ENCODE measurements around the gene UBXN11. TPM values are rescaled to one million over a fixed set of nuclear protein-coding genes. Genes with fewer than 3 reads are reported as not detected.

Gene UBXN11
- total RNA-seq, 1 donor from 2014 or later = 3.6 TPM

GRCh38 chr1:26285366-26286063 lies 20.9 kb downstream of the UBXN11 start:
- peak; percentile 53 for DNase-seq

- peak; percentile 88 for DNase-seq
Measured at GRCh38 chr1:26284597-26285347, 21.7 kb downstream of the UBXN11 start.

- DNase-seq = no peak
Measured at GRCh38 chr1:26283871-26284596, 22.4 kb downstream of the UBXN11 start.

GRCh38 chr1:26283279-26283853 lies 23.1 kb downstream of the UBXN11 start:
- DNase-seq = no peak

DNA sequence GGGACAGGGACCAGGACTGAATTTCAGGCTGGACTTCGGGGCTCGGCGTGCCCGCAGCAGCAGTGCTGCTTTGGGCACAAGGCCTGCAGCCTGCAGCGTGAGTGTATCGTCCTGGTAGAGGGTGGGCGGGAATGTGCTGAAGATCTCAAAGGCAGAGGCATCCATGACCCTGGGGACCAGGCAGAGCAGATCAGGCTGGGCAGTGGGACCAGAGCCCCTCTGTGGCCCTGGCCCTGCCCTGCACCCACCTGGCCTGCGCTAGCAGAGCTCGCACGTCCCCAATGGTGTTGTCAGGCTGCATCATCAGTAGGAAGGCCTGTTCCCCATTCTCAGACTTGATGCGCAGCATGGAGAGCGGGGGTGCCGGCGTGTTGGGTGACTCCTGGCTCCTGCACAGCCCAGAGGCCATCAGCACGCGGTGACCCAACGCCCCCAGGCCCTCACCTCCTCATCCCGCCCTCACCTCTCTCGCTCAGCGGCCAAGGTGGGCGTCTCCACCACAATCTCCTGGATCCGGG lies 24.0 kb downstream of the UBXN11 start:
- no peak for DNase-seq

DNA sequence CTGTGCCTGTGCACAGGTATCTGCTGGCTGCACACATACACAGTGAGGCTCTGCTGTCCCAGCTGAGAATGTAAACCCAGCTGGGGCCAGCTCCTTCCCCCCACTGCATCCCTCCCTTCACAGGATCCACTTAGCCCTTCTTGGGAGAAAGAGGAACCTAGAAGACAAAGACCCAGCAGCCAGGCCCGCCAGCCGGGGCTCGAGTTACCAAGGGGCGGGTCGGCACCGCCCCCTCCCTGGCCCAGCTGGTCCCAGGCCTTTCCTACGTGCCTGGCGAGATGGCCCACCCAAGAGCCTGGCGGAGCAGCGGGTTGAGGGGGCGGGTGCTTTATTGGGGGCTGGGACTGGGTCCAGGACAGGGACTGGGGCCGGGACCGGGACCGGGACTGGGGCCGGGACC lies 24.5 kb downstream of the UBXN11 start:
- no peak for DNase-seq

GRCh38 chr1:26281091-26281958 lies 25.1 kb downstream of the UBXN11 start:
- no peak for DNase-seq

DNA sequence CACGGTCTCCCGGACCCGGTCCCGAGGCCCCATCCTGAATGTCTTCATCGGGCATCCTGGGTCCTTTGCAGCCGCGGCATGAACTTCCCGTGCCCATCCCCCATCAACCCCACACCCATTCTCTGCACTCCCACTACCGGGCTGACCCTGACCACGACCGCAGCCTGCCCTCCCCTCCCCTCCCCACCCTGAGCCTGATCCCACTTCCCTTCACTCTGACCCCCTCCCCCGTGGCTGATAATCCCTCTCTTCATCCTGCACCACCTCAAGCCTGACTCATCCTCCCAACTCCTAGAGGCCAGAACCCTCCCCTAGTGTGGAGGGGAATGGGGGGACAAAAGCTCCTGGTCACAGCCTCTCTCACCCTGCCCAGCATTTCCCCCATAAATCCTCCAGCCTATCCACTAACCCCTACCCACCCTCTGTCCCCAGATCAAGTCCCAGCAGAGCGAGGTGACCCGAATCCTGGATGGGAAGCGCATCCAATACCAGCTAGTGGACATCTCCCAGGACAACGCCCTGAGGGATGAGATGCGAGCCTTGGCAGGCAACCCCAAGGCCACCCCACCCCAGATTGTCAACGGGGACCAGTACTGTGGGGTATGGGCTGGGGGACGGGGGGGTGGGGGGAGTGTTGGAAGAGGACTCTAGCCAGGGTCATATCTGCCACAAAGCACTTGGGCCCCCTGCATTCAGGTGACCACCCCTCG lies 25.9 kb downstream of the UBXN11 start:
- peak; percentile 26 for DNase-seq

DNA sequence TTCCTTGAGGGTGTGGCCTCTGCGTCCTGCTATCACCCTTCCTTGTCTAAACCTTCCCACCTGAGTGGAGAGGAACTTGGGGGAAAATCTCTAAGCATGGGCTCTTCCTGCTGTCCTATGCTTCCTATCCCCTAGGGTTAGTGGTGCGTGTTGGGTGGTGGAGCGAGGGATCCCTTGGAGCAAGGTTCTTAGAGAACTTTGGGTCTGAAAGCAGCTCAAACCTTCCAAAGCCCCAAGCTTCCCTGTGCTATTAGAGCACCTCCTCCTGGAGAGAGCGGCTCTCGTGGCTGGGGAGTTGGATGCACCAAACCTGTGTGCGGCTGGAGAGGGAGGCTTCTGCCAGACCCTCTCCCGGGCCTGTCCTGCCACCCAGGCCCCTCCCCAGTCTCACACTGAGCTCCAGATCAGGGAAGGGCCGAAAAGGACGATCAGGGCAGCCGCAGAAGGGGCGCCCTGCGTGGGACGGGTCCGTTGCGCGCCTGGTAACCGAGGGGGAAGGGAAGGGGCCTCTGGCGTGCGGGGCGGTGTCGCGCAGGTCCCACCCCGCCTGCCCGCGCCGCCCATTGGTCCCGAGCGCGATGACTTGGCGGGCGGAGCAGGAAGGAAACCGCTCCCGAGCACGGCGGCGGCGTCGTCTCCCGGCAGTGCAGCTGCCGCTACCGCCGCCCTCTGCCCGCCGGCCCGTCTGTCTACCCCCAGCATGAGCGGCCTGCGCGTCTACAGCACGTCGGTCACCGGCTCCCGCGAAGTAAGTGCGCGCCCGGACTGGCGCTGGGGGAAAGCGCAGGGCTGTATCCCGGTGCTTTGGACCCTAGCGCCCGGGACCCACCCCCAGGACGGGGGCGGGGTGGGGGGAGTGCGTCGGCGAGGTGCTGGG lies 26.7 kb downstream of the UBXN11 start, which contains the start of gene SH3BGRL3:
Gene SH3BGRL3 (plus strand): TSS at position 631 of the 877 bp plus-strand sequence. CDS start 70 bp downstream, at position 701.
- DNase-seq = peak; percentile 88

DNA sequence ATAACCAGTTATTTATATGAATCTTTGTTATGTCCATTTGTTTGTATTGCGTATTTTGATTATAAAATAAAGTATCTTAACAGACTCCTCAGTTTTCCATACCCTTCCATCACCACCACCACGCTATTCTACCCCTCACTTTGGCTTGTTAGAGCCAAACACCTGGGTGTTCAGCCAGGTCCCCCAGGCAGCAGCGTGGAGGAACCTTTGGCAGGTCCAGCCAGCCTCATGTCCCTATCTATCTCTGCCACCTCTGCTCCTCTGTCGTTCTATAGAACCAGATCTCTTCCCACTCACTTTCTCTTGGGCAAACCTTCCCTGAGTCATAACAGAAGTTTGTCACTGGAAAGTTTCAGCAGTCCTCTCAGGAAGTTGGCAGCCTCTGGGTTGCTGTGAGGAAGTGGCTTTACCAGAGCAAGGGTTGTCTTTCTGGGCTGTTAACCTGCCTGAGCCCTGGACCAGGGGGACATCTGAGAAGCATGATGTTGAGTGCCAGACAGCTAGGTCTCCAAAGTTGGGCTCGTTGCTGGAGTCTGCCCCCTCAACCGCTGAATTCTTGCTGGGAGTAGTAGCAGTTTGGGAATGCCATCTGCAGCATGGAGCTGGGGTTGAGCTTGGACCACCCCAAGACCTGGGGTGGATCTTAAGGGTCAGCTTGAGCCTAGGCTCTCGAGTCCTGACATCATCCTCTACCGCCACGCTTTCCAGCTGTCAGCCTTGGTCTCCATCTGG lies 27.5 kb downstream of the UBXN11 start:
- DNase-seq = peak; percentile 54

DNA sequence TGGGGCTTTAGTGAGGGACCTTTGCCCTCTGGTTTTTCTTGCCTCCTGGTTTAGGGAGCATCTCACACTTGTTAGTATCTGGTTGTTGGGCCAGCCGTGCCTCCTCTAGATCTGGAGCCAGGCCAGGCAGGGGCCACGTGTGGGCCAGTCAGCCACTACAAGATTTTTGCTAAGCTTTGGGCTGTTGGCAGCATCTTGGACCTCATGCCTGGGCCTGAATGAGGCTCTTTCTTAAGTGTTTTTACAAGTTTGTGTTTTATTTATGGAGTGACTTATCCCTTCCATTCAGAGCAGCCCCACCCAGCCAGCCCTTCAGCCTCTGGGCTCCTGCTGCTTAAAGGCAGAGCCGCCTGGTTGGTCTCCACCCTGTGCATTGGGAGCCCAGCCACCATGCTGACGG lies 28.1 kb downstream of the UBXN11 start:
- DNase-seq = no peak

- no peak for DNase-seq
Measured at GRCh38 chr1:26277719-26278118, 28.7 kb downstream of the UBXN11 start.

GRCh38 chr1:26277261-26277661 lies 29.2 kb downstream of the UBXN11 start:
- no peak for DNase-seq

DNA sequence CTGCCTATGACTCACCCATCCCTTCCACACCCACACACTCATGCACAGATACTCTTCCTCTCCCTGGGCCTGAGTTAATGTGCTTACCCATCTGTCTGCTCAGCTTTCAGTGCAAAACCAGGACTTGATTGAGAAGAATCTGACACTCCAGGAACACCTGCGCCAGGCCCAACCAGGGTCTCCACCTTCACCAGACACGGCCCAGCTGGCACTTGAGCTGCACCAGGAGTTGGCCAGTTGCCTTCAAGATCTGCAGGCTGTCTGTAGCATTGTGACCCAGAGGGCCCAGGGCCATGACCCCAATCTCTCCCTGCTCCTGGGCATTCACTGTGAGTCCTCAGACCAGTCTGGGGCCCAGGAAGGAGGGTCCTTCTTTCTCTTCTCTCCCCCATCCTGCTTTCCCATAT lies 30.0 kb downstream of the UBXN11 start:
- no peak for DNase-seq

GRCh38 chr1:26275580-26276431 lies 30.6 kb downstream of the UBXN11 start:
- DNase-seq = peak; percentile 95

GRCh38 chr1:26274801-26275425 lies 31.5 kb downstream of the UBXN11 start:
- DNase-seq = no peak

GRCh38 chr1:26269198-26269550 lies 37.3 kb downstream of the UBXN11 start:
- DNase-seq = no peak

All from dermis blood vessel endothelial cell (primary cell).